Muscle of arm (tissue), 14 donors: Measurements from ENCODE around the gene HDGFL3. TPM values are rescaled to one million over a fixed set of nuclear protein-coding genes. Genes with fewer than 3 reads are reported as not detected.
"Not testable (repeated sequence)": the region's sequence is repeated elsewhere in the genome, so short reads cannot be mapped to it uniquely, and the experiment has no call there.

Experiments used
- DNase-seq: peaks from one replicate; pipeline ENCODE4 v3.0.0-alpha.2; 2013
- long read RNA-seq, 11 donors: transcript quantifications; one replicate each; lab custom pipeline, GENCODE V29; 2026
- polyA plus RNA-seq, 12 donors: library from polyadenylated mRNA; unstranded; fragments of 120-200 nt; gene quantifications; one replicate each; pipeline ENCODE4 v1.2.1, GENCODE V29; 2013; ENCODE audit not compliant: insufficient read length in 12 of 12

The HDGFL3 gene
- polyA plus RNA-seq: 10 to 100 TPM; 38.3 to 94.3 (median 53.0) TPM
- long read RNA-seq, donor 1, full-length matches to known transcripts: 19 of 40 reads
- long read RNA-seq, donor 1, partial matches to known transcripts: 21 of 40 reads
- long read RNA-seq, donor 1, other reads (novel, unspliced or antisense): 0 of 40 reads
- long read RNA-seq, donor 2, full-length matches to known transcripts: 12 of 18 reads
- long read RNA-seq, donor 2, partial matches to known transcripts: 6 of 18 reads
- long read RNA-seq, donor 2, other reads (novel, unspliced or antisense): 0 of 18 reads
- long read RNA-seq, donor 3, full-length matches to known transcripts: 10 of 10 reads
- long read RNA-seq, donor 3, partial matches to known transcripts: 0 of 10 reads
- long read RNA-seq, donor 3, other reads (novel, unspliced or antisense): 0 of 10 reads
- long read RNA-seq, donor 4, full-length matches to known transcripts: 5 of 5 reads
- long read RNA-seq, donor 4, partial matches to known transcripts: 0 of 5 reads
- long read RNA-seq, donor 4, other reads (novel, unspliced or antisense): 0 of 5 reads
- long read RNA-seq, donor 5, full-length matches to known transcripts: 13 of 27 reads
- long read RNA-seq, donor 5, partial matches to known transcripts: 14 of 27 reads
- long read RNA-seq, donor 5, other reads (novel, unspliced or antisense): 0 of 27 reads
- long read RNA-seq, donor 6, full-length matches to known transcripts: 10 of 18 reads
- long read RNA-seq, donor 6, partial matches to known transcripts: 8 of 18 reads
- long read RNA-seq, donor 6, other reads (novel, unspliced or antisense): 0 of 18 reads
- long read RNA-seq, donor 7, full-length matches to known transcripts: 4 of 11 reads
- long read RNA-seq, donor 7, partial matches to known transcripts: 0 of 11 reads
- long read RNA-seq, donor 7, other reads (novel, unspliced or antisense): 7 of 11 reads
- long read RNA-seq, donor 8, full-length matches to known transcripts: 18 of 80 reads
- long read RNA-seq, donor 8, partial matches to known transcripts: 24 of 80 reads
- long read RNA-seq, donor 8, other reads (novel, unspliced or antisense): 38 of 80 reads
- long read RNA-seq, donor 9, full-length matches to known transcripts: 9 of 28 reads
- long read RNA-seq, donor 9, partial matches to known transcripts: 7 of 28 reads
- long read RNA-seq, donor 9, other reads (novel, unspliced or antisense): 12 of 28 reads
- long read RNA-seq, donor 10, full-length matches to known transcripts: 15 of 23 reads
- long read RNA-seq, donor 10, partial matches to known transcripts: 8 of 23 reads
- long read RNA-seq, donor 10, other reads (novel, unspliced or antisense): 0 of 23 reads
- long read RNA-seq, donor 11, full-length matches to known transcripts: 9 of 19 reads
- long read RNA-seq, donor 11, partial matches to known transcripts: 10 of 19 reads
- long read RNA-seq, donor 11, other reads (novel, unspliced or antisense): 0 of 19 reads

DNA sequence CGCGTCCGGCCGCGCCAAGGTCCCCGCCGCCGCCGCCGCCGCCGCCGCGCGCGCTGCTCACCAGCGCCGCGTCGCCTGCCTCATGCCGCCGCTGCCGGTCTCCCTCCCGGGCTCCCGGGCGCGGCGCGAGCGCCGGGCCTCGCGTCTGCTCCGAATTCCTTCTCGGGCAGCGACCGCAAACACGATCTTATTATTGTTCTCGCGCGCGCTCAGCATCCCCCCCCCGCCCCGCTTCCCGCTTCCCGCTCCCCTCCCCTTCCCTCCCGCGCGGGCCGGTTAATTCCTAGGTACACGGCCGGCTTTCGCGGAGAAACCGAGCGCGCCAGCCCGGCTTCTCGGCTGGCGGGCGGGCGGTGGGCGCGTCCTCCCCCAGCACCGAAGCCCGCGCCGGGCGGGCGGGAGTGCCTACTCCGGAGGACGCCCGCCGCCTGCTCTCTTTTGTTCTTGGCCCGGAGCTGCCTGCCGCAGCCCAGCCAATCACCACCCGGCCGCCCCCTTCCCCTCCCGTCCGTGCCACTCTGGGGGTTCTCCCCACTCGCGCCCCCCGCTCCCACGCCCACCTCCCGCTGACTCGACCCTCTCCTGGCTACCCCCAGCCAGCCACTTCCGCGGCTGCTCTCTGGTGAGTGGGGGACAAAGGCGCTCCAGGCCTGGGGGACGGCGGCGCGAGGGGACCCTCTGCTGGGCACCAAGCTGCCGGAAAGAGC is at the start of gene HDGFL3:
HDGFL3 (minus strand) TSS at position 164 of the 707 bp plus-strand sequence. CDS start 409 bp downstream, outside the sequence.
- peak; percentile 67 for DNase-seq

DNA sequence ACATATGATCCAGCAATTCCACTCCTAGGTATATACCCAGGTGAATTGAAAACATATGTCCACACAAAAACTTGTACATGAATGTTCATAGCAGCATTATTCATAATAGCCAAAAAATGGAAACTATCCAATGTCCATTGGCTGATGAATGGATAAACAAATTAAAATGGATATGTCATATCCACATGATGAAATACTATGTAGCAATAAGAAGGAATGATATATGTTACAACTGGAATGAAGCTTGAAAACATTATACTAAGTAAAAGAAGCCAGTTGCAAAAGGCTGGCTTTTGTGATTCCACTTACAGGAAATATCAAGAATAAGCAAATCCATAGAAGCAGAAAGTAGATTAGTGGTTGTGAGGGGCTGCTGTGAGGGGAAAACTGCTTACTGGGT is 43.2 kb upstream of the HDGFL3 start:
- DNase-seq: no peak

DNA sequence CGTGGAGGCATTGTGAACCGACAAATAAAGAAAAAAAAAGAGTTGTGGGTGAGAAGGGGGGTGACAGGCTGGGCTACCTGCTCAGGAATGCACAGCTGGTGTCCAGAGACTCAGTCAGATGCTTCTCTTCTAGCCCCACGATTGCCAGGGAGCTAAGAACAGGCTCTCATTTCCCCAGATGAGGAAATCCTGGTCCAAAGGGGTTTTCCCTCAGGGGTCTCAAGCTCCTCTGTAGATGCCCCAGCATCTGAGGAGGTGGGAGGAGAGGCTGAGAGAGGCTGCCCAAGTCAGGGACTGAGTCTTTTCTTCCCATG is 41.4 kb upstream of the HDGFL3 start:
- no peak for DNase-seq

DNA sequence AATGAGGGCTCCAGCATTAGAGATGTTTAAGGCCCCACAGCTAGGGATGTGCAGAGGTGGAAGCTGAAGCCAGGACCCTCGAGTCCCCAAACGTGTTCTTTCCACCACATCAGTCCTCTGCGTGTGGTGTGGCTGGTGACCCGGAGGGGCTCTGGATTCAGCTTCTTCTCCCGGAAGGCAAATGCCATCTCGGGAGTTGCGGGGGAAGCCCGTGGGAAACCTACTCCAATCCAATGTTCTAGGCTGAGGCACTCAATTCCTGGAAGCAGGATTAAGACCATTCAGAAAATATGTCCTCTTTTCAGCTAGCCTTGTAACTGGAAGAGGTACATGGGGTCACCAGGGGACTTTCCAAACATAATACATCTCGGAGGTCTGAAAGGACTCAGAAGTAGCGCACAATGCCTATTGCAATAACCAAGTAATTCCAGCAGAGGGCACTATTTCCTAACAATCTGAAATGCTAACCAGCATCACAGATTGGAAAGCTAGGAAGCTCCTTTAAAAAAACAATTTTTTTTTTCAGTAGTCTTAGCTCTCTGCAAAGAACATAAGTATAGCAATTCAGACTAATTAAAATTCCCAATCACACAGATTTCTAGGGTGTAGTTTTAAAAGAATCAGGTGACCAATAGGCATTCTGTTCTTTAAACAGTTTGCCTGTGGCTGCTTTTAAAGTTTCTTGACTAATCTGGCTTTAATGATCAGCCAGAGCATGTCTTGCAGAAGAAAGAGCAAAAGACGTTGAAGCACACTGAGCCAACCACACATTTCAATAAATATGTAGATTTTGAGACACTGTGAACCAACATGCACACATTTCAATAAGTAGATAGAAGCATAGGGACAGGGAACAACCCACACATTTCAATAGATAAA is 40.8 kb upstream of the HDGFL3 start:
- peak; percentile 76 for DNase-seq

DNA sequence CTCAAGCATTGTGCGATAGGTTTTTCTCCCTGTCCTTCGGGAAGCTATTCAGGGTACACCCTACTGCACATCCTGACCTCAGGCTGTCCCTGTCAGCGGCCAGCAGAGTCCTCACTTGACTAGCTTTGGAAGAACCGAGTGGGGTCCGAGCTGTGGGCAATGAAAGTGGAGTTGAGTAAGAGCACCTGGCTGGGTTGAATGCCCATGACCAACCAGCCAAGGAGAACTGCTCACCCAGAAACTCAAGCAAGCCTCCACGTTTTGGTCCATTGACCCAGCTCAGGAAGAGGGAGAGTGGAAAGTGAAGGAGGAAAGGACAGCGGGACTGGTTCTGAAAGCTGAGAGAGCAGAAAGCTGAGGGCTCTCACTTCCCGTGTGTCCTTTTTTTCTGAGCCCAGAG is 36.0 kb upstream of the HDGFL3 start:
- no peak for DNase-seq

DNA sequence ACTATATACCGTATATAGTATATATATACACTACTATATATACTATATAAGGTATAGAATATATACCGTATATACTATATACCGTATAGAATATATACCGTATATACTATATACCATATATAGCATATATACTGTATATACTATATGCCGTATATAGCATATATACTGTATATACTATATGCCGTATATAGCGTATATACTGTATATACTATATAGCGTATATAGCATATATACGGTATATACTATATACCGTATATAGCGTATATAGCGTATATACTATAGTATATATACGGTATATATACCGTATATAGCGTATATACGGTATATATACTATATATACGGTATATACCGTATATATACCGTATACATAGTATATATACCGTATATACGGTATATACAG is 22.6 kb upstream of the HDGFL3 start:
- DNase-seq: no peak

DNA sequence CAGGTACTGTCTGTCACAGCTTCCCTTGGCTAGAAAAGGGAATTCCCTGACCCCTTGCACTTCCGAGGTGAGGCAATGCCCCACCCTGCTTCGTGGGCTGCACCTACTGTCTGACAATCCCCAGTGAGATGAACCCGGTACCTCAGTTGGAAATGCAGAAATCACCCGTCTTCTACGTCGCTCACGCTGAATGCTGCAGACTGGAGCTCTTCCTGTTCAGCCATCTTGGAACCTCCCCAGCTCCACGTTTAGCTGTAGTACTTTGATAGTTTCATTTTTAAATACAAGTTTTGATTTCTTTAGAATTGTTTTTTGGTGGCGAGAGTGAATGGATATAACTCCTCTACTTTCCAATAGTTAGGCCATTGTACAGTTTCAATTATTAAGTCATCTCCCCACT is 17.8 kb upstream of the HDGFL3 start:
- no peak for DNase-seq

DNA sequence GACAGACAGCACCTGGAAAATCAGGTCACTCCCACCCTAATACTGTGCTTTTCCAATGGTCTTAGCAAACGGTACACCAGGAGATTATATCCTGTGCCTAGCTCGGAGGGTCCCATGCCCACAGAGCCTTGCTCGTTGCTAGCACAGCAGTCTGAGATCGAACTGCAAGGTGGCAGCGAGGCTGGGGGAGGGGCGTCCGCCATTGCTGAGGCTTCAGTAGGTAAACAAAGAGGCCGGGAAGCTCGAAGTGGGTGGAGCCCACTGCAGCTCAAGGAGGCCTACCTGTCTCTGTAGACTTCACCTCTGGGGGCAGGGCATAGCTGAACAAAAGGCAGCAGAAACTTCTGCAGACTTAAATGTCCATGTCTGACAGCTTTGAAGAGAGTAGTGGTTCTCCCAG is 14.2 kb upstream of the HDGFL3 start:
- DNase-seq: not testable (repeated sequence)

DNA sequence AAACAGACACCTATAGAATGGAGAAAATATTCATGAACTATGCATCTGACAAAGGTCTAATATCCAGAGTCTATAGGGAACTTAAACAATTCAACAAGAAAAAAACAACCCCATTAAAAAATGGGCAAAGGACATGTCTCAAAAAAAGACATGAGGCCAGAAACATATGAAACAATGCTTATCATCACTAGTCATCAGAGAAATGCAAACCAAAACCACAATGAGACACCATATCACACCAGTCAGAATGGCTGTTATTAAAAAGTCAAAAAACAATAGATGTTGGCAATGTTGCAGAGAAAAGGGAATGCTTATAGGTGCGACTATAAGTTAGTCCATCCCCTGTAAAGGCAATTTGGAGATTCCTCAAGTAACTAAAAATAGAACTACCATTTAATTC is 11.4 kb upstream of the HDGFL3 start:
- no peak for DNase-seq

DNA sequence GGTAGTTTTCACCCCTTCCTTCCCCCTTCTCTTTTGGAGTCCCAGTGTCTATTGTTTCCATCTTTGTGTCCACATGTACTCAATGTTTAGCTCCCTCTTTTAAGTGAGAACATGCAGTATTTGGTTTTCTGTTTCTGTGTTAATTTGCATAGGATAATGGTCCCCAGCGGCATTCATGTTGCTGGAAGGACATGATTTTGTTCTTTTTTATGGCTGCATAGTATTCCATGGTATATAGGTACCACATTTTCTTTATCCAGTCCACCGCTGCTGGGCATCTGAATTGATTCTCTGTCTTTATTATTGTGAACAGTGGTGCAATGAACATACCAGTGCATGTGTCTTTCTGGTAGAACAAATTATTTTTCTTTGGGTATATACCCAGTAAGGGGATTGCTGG is 7.7 kb upstream of the HDGFL3 start:
- DNase-seq: no peak

DNA sequence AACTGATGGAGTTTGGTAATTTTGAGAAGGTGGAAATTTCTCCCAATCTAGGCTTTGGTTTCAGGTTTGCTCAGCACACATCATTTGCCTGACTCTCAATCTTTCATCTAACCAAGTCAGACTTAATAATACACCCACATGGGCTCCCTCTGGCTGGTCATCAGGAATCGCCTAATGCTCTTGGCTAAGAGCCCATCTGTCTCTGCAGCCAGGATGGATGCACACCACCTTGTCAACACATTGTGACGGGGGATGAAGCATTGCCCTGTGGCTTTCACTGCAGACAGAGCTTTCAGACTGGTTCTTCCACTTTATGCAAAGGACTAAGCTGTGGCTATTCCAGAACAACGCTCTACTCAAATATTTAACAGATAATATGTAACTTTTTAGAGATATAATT is 3.0 kb upstream of the HDGFL3 start:
- no peak for DNase-seq

DNA sequence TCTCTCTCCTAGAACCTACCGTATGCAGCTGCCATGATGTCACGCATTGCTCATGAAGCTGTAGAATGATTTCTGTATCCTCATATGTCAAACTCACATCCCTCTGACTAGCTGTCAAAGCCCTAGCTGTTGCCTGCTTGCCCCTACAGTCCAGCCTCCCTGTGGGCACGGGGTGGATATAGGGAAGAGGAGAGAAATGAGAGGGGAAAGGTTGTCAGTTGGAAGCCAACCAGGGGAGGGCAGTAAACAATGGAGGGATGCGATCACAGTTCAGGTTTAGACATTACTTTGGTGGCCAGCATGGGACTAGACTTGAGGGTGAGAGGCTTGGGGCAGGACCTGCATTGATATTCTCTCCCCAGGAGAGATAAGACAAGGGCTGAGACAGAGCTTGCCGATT is 1.7 kb upstream of the HDGFL3 start:
- no peak for DNase-seq

DNA sequence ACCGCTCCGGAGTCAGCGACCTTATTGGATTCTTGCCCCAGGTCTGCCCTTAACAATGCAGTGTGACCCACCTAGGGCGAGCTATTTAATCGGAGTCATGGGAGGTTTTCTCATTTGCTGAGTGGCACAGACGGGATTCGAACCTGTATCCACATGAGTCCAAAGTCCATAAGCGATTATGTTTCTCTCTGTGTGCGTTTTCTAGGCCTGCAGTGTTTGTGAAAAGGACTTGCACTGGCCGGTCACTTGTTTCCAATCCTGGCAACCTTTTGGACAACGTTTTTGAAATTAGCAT is 691 bp upstream of the HDGFL3 start:
- no peak for DNase-seq

DNA sequence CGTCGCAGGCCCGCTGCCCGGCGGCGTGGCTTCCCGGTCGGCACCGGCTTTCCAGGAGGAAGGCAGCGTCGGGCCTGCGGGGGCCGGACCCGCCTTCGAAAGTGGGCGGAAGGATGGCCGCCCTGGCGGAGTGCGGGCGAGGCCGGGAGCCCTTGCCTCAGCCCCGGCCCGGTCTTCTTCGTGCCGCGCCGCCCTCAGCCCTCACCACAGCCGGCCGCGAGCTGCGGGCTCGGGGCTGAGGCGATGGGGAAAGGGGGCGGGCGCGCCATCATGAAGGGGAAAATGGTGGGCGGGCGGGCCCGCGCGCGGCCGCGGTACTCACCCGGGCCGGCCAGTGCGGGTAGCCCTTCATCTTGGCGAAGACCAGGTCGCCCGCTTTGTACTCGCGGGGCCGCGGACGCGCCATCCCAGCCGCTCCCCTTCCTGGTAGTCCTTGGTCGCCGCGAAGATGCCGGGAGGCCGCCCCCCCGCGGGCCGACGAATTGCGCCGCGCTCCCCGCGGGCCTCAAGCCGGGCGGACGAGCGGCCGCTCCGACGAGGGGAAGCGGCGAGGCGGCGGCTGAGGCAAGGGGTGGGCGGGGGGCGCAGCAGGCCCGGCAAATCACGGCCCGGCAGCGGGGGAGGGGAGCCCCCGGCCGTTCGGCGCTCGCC is 489 bp downstream of the HDGFL3 start:
- DNase-seq: peak; percentile 49

DNA sequence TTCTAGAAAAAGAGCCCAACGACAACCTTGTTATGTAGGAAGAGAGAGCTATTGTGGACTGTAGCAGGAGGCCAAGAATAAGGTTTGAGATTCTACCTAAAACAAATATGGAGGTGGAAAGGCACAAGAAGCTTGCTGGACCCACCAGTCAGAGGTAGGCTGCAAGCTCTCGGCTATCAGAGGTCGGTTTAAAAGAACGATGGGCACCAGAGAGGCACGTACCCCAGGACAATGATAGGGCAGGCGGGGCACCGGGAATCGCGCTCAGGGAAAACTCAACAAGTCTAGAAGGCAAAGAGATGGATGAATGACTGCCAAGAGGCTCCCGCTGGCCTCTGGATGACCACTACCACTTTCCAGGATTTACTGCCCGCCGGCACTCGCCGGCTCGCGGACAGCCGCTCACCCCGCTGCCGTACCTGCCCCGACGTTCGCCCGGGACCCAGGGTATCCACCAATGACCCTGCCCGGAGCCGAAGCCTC is 1.1 kb downstream of the HDGFL3 start:
- peak; percentile 41 for DNase-seq

DNA sequence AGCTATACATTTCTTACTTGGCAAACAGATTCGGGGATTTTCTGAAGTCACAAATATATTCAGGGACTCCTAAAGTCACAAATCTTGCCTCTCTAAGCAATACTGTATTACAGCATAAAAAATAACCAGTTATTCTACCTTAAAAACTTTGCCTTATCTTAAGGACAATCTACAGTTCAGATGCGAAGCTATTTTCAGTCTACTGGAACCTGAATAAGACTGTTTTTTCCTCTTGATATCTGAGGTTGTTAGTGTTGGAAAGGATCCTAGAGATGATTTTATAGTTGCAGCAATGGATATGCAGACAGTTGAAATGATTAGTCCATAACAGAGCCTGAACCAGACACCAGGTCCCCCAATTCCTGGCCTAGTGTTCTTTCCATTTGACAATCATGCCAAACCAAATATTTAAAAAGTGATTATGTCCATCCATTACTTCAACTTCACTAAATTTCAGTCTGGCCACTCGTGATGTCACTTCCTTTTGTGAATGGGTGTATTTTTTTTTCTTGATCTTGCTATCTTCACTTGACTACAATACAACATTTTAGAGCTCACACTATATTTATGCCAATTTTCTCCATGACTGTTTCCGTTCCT is 1.8 kb downstream of the HDGFL3 start:
- DNase-seq: peak; percentile 31

DNA sequence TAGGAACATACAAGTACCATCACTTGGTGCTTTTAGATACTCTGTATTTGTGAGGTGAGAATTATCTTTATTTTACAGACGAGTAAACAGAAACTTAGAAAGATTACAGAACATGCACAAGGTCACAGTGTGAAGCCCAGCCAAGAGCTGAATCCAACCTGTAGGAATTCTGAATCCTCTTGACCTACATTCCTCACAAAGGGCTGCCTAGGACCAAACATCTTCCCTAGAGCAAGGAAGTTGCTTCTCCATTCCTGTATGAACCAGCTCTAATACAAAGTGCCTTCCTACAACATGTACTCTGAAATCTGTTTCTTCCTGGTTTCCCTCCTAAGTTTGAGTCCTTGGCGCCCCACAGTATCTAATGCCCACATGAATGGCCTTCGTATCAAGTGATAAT is 2.9 kb downstream of the HDGFL3 start:
- DNase-seq: no peak

DNA sequence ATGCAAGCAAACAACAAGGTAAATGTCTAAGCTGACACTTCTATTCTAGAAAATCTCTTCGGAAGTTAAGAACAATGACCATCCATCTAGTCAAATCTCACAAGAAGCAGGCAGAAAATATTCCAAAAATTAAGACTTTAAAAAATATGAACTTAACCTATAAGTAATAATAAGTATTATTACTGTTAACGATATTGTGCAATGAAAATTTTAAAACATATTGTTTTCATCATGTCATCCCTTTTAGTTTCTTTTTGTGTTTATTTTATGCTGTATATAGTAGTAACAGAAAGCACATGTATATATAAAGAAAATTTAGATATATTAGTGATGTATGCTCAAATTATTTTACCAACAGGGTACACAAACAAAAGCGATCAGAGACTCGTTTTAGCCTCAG is 4.1 kb downstream of the HDGFL3 start:
- DNase-seq: no peak

DNA sequence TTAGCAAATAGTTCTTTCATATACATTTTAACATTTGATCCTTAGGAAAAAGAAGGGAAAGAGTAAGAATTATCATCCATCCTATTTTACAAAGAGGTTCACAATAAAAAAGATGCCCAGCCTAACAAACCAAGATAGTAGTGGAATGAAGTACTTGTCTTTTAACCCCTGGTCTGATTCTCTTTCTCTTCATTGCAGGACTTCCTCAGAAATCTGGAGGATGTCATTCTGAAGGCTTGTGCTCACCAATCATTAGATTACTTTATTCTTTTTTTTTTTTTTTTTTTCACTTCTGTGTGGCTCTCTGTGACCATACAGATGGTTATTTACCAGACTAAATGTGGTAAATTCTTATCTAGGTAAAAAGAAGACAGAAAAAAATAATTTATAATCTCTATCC is 7.0 kb downstream of the HDGFL3 start:
- DNase-seq: no peak
